GM23338 (cell line): Measurements from ENCODE around the gene ASPG.

Experiments used
- CREB1 ChIP-seq: fragments of 250-450 bp; sonication (Bioruptor Pico); IDR thresholded peaks from 2 replicates; pipeline ENCODE4 v1.5.0; 2020; ENCODE audit warnings: low read depth, mild to moderate bottlenecking, moderate library complexity
- CTCF ChIP-seq, 2 experiments: fragments of 200-600 bp in 1 of 2; sonication (generic) in 1 of 2; conservative IDR thresholded peaks; 2 replicates each; pipeline versions ENCODE4 v1.5.1 to v1.6.1; 2016 to 2017; ENCODE audit warnings: antibody characterized with exemption in 2 of 2, low read depth in 2 of 2, mild to moderate bottlenecking in 2 of 2, moderate library complexity in 1 of 2
- EZH2 ChIP-seq: fragments of 200-600 bp; sonication (generic); IDR thresholded peaks from one replicate; pipeline ENCODE4 v1.8.0; 2017; ENCODE audit warnings: antibody characterized with exemption, mild to moderate bottlenecking, low read depth; ENCODE audit not compliant: unreplicated experiment
- EZH2phosphoT487 ChIP-seq: fragments of 200-600 bp; sonication (generic); IDR thresholded peaks from one replicate; pipeline ENCODE4 v1.8.1; 2018; ENCODE audit warnings: antibody characterized with exemption; ENCODE audit not compliant: unreplicated experiment
- JUNB ChIP-seq: IDR thresholded peaks from one replicate; pipeline ENCODE4 v1.6.1; 2016; ENCODE audit warnings: antibody characterized with exemption; ENCODE audit not compliant: unreplicated experiment
- NANOG ChIP-seq: IDR thresholded peaks from 2 replicates; pipeline ENCODE4 v1.6.1; 2016; ENCODE audit warnings: antibody characterized with exemption, borderline replicate concordance
- POLR2AphosphoS5 ChIP-seq: IDR thresholded peaks from 2 replicates; pipeline ENCODE4 v1.6.1; 2016; ENCODE audit warnings: antibody characterized with exemption, low read depth
- REST ChIP-seq: IDR thresholded peaks from one replicate; pipeline ENCODE4 v1.6.1; 2018; ENCODE audit warnings: antibody characterized with exemption; ENCODE audit not compliant: unreplicated experiment
- STAT1 ChIP-seq: IDR thresholded peaks from one replicate; pipeline ENCODE4 v1.6.1; 2016; ENCODE audit warnings: antibody characterized with exemption; ENCODE audit not compliant: unreplicated experiment
- ZNF114 ChIP-seq: fragments of 250-450 bp; sonication (Bioruptor Pico); IDR thresholded peaks from 2 replicates; pipeline ENCODE4 v1.5.0; 2020; ENCODE audit warnings: mild to moderate bottlenecking, moderate library complexity
- ZNF331 ChIP-seq: fragments of 250-450 bp; sonication (Bioruptor Pico); IDR thresholded peaks from 2 replicates; pipeline ENCODE4 v1.5.0; 2020; ENCODE audit warnings: low read depth, mild to moderate bottlenecking, moderate library complexity
- ZNF462 ChIP-seq: fragments of 250-450 bp; sonication (Bioruptor Pico); IDR thresholded peaks from 2 replicates; pipeline ENCODE4 v1.5.0; 2020; ENCODE audit warnings: mild to moderate bottlenecking, moderate library complexity

DNA sequence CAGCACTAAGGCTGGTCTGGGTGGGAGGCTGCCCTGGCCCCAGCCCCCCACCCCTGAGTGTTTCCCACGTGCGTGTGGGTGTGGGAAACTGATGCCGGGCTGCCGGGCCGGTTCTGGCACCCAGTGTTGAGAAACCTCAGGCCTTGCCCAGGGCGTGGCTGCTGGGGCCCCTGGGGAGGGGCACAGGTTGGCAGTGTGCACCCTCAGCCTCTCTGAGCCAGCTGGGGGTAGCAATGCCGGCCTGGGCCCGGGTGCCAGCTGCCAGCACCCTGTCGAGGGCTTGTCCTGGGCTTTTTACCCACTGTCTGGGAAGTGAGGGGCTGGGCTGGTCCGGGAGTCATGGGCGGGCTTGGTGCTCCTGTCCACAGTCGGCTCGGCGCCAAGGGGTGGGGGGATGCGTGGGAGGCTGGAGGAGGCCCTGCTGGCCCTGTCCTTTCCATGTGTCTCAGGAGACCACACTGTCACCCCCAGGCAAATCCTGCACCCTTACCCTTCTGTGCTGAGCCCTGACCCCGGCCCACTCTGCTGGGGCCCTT, 15.7 kb downstream of the ASPG start:
- TF ChIP-seq POLR2AphosphoS5 = no peak
- TF ChIP-seq CTCF (conservative IDR thresholded peaks at IDR 0.05; ENCODE audit: low read depth in 2 of 2) = no peak
- no peak for TF ChIP-seq JUNB
- TF ChIP-seq EZH2phosphoT487 = no peak
- TF ChIP-seq EZH2 = no peak
- no peak for TF ChIP-seq NANOG
- no peak for TF ChIP-seq STAT1
- TF ChIP-seq ZNF331 = no peak
- no peak for TF ChIP-seq REST
- TF ChIP-seq ZNF114 (CRISPR knock-in tag) = no peak
- TF ChIP-seq ZNF462 = no peak
- no peak for TF ChIP-seq CREB1 (CRISPR knock-in tag)
